GM18909 (cell line): ENCODE measurements around the gene SPON1.
"Not testable (repeated sequence)": the region's sequence is repeated elsewhere in the genome, so short reads cannot be mapped to it uniquely, and the experiment has no call there.

Source experiments
- ATAC-seq: cut with Tn5 transposase; IDR thresholded peaks from one replicate; pipeline ENCODE4 v1.9.1; 2021; ENCODE audit warnings: mild to moderate bottlenecking; ENCODE audit not compliant: unreplicated experiment, poor library complexity

SPON1 gene

GRCh38 chr11:14029971-14030920, 67.7 kb downstream of the SPON1 start:
- no peak for ATAC-seq

DNA sequence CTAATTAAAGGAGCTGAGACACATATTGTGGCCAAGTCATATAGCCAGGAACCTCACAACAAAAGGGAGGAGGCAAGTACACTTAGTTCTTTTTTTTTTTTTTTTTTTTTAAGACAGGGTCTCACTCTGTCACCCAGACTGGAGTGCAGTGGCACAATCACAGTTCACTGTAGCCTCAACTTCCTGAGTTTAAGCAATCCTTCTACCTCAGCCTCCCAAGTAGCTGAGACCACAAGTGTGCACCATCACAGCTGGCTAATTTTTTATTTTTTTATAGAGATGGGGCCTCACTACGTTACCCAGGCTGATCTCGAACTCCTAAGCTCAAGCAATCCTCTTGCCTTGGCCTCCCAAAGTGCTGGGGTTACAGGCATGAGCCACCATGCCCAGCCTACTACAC, 73.0 kb downstream of the SPON1 start:
- not testable (repeated sequence) for ATAC-seq

- ATAC-seq, result no peak
Measured at GRCh38 chr11:14036469-14036868, 73.9 kb downstream of the SPON1 start.

DNA sequence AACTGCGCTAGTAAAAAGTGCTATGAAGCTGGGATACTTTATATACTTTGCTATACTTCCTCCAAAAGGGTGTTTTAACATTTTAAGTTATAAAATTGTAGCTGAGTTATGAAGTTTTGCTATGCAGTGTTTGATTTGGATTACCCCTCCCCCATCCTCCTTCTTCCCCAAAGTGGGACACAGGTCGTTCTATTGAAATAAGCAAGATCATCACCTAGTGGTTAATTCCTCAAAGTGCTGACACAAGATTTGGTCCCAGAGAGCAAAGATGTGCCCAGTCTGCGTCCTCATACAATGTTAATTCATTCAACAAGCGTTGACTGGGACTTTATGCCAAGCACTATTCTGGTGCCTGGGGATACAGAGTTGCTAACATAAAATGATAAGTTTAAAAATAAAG, 78.5 kb downstream of the SPON1 start:
- no peak for ATAC-seq

DNA sequence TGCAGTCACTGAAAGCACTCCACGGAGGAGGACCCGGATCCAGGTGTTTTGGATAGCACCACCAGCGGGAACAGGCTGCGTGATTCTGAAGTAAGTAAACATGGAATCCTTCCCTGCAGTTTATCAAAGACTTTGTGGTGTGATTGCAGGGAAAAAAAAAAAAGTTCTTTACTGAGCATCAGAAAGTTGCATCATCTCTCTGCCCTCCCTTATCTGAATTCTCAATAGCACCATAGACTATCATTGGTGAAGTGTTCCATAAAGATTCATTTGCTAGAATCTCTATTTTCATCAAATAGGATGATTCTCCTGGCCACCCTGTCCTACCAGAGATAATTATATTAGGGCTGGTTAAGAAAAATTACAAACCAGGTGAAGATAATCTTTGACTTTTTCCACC, 79.0 kb downstream of the SPON1 start:
- ATAC-seq, result no peak

DNA sequence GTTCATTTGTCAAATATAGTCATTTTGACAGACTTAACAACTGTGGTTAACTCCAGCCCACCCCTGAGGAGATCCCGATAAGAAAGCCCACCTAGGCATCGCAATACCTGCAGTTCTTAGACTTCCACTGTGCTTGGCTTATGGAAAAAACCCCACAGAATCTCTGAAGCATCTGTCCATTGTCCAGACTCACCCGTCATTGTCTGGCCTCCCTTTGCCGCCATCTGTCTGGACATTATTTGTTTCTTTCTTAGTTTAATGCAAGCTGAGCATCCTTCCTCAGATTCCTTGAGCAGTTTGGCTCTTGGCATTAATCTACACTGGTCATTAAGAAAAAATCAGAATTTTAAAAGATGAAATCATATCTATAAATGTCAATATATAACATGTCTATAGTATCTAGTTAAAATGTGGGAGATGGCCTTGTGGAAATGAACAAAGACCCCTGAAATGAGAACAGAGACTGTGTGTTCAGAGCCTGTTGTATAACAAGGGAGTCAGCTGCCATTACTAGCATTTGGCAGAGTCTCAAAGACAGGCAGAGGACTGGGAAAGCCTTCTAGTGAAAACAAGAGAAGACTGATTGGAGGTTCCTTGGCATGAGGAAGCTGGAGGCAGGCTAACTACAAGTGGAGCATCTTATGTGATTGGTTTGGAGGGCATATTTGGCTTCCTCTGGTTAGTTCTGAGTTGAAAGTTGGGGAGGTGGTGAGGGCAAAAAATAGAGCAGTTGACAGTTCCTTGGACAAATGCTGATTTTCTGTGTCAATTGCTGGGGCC, 80.4 kb downstream of the SPON1 start:
- no peak for ATAC-seq

- no peak for ATAC-seq
Measured at GRCh38 chr11:14044916-14045315, 82.4 kb downstream of the SPON1 start.

- no peak for ATAC-seq
Measured at GRCh38 chr11:14045417-14045816, 82.9 kb downstream of the SPON1 start.

- ATAC-seq, result no peak
Measured at GRCh38 chr11:14052198-14052597, 89.7 kb downstream of the SPON1 start.

- ATAC-seq, result no peak
Measured at GRCh38 chr11:14054116-14055107, 91.9 kb downstream of the SPON1 start.

- no peak for ATAC-seq
Measured at GRCh38 chr11:14055936-14056335, 93.4 kb downstream of the SPON1 start.

- no peak for ATAC-seq
Measured at GRCh38 chr11:14058061-14058460, 95.5 kb downstream of the SPON1 start.

- ATAC-seq, result no peak
Measured at GRCh38 chr11:14059491-14059890, 97.0 kb downstream of the SPON1 start.

- no peak for ATAC-seq
Measured at GRCh38 chr11:14061721-14062120, 99.2 kb downstream of the SPON1 start.

DNA sequence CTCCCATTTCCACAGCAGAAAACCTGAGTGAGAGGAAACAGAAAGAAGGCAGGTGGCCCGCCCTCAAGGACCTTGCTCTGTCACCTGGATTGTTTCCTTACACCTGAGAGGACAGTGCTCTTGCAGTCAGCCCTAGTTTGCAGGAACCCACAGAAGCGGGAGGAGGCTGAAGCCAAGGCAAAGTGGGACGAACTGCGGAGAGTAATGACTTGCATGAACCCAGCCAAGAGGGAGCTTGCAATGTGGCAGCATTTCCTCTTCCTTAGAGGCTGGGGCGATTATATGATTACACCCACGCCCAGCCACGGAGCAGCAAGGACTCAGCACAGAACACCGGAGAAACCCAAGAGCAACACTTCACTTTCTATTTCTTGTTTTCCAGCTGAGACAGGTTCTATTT, 102.6 kb downstream of the SPON1 start:
- ATAC-seq, result no peak

- no peak for ATAC-seq
Measured at GRCh38 chr11:14065681-14066080, 103.2 kb downstream of the SPON1 start.

DNA sequence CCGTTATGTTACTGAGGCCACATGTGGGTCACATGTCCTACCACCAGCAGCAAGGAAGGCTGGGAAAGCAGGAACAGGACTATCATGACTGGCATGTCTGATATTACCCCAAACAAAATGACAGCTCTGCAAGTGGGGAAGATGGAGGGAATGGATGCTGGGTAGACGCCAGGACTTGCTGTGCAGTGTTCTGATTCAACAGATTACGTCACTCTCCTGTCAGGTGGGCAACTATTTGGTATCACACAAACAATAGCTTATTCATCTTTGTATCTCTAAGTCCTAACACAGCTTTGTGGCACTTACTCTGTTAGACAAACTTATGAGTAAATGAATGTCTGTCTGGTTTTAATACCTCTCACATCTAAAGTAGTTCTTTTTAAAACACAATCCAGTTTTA, 105.2 kb downstream of the SPON1 start:
- ATAC-seq, result no peak

- ATAC-seq, result no peak
Measured at GRCh38 chr11:14070896-14071295, 108.4 kb downstream of the SPON1 start.

DNA sequence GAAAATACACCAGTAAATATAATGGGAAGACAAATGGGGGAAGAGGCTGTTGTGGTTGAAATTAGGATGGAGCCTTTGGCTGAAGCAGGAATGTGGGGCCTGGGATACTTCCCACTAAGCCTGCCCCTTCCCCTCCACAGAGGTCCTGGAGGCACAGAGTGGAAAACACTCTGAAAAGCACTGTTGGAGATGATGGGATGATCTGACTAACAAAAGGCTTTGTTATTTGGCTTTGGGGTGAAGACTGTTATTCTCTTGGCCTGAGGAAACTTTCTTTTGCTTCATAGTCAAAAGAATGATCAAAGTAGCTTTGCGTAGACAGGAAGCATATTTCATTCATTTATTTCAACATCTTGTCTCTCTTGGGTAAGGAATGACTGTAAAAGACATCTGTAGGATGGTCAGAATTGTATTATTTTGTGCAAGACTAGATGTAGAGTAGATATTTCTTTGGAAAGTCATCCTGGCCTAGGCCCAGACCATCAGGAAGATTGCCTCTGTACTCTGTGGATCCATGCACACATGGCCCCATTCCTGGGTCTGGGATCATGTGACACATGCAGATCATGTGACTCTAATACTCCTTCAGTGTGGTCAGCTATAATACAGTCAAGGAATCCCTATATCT, 111.4 kb downstream of the SPON1 start:
- no peak for ATAC-seq
